T-helper 2 cell treated with Interferon-gamma antibody and Interleukin-4, amounts not matched to agents 100 ng/mL and 5 ng/mL, for 36 hours (primary cell): ENCODE results near the gene SUCLG2. TPM values are rescaled to one million over a fixed set of nuclear protein-coding genes. Genes with fewer than 3 reads are reported as not detected.
"Not testable (repeated sequence)": the region's sequence is repeated elsewhere in the genome, so short reads cannot be mapped to it uniquely, and the experiment has no call there.

Experiments used
- intact Hi-C: fragments of 100-400 bp; cut with micrococcal nuclease; formaldehyde crosslinking; loops from one replicate; pipeline ENCODE4 v1.15.1; 2023
- total RNA-seq: library from RNA; stranded (reverse); gene quantifications from 2 replicates; pipeline ENCODE4 v1.2.3, GENCODE V29; 2022

SUCLG2 gene
- total RNA-seq, 1 donor from 2014 or later = 53.0 TPM

DNA sequence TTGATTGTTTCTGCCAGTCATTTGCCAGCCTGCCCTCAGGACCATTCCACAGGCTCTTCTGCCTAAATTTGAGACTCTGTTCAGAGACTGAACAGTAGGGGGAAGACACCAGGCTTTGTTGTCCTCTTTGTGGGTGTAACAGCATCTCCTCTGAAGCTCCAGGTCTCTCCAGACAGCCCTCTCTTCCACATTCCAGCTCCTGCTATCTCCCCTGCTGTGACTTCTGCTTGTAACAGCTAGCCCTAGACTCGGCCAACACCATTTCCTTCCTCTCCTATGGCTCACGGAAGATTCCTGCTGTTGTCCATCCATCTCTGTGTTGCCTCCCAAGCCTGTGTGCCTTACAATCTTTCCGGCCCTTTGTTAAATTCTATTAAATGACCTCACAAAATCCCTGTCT lies 40.2 kb downstream of the SUCLG2 start:
- intact Hi-C loops = no loop called here

DNA sequence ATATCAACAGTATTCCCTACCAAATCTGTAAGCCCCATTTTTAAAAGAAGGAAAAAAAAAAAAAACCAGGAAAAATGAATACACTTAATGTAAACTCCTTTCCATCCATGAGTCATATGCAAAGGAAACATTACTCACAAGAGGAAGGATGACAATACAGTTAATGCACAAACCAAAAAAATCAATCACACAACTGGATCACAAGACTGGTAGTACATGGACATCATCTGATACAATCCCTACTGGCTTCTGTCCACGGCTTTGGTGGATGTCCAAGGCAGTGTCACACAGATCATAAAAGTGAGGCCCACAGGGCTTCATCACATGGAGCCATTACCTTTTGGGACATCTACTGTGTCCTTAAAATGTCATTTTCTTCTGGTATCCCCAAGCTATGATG lies 44.0 kb downstream of the SUCLG2 start:
- intact Hi-C loops = no loop called here

DNA sequence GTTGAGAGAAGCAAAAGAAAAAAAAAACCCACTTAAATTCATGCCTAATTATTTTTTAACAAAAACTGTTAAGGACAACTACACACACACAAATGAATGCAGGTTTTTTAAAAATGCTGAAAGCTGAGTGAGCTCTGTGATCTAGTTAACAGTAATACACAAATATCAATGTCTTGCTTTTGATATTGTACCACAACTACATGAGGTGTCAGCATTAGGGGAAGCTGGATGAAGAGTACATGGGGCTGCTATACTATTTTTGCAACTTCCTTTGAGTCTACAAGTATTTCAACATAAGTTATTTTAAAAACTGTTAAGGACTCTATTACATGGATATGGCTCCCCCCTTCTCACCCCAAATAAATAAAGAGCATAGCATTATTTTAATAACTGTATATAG lies 44.7 kb downstream of the SUCLG2 start:
- intact Hi-C loops = no loop called here

DNA sequence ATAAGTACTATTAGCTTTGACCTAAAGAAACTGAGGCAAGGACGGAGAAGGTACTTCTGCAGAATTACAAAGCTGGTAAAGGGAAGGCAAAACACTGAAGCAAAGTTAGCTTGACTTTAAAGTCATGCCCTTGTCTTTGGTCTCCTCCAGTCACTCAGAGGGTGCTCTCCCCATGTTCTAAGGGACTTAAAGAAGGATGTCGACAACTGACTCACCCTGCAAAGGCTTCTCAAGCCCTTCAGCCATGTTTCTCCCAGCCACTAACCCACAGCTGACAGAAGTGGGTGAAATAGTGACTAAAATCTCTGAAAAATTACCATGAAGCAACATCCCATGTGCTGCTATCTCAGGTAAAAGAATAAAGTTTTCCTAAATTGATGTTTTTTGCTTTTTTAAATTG lies 46.4 kb downstream of the SUCLG2 start:
- intact Hi-C loops = no loop called here

DNA sequence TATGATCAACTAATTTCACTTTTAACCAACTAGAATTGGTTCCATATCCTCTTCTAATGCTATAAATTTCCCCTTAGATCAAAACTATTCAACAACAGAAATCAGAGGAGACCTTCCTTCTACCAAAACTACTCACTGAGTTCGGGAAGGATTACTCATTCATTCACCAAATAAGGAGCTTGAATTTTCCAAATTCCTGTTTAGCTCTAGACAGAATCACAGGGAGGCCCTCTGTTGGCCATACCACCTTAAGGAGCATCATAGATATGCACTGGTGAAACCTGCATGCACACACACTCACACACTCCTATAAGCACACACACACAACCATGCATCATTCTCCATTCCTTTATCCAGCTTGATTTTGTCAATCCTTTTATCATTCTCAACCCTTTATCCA lies 49.0 kb downstream of the SUCLG2 start:
- intact Hi-C loops = no loop called here

DNA sequence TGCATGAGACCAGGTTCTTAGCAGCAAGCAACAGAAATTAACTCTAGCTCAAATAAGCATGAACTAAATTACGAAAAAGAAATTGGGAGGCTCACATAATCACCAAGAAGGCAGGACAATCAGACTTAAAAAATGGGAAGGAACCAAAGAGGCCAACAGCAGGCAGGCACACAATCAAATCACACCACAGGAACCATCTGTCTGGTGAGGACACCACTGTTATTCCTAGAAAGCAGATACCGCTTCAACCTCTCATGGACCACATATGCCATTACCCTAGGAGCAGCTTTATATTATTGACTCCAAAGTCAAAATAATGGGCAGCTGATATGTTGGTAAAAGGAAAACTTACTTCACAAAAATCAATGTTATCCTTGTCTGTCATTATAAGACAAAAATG lies 51.6 kb downstream of the SUCLG2 start:
- intact Hi-C loops = loop anchor here (2.0 kb wide), 1 partner anchor 52 kb away; the partner anchor contains the start of gene SUCLG2

DNA sequence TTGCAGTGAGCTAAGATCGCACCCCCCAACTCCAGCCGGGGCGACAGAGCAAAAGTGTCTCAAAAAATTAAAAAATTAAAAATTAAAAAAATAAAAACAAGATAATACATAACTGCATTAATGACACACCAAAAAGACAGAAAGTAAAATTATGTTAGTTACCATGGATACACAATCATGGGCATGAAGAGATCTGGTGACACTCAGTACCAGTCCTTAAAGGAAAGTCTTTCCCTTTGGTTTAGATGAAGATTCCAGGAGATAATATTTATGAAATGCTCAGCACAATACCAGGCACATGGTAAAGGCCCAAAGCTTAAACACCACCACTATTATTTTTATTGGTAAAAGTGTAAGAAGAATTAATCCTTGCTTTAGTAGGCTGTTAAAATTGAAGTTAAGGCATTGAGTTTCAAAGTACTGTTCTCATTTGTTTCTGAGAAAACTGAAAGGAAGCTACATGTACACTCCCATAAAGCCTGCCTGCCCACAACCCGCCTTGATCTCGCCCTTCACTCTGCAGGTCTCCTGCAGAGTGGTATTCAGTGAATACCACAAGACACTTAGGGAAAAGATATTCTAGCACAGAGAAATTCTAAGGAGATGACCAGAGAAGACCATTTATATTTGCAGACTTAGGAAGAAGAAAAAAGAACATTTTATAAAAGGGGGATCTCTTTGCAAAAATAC lies 52.3 kb downstream of the SUCLG2 start:
- intact Hi-C loops = loop anchor here (2.0 kb wide), 1 partner anchor 53 kb away; the partner anchor contains the start of gene SUCLG2

DNA sequence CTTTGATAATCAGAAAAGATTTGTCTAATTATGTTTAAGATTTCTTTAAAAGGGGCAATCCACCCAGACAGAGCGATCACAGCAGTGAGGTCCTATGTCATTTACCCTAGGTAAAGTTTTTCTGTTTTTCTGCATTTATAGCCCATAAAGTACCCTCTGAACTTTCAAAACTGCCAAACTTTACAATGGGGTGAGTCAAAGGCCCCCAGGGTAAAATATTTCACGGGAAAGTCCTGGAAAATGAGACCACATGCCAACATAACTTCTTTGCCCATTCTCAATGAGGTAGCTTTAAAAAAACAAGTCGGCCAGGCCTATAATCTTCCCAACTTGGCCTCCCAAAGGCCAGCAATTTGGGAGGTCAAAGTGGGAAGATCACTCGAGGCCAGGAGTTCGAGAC lies 53.0 kb downstream of the SUCLG2 start:
- intact Hi-C loops = no loop called here

DNA sequence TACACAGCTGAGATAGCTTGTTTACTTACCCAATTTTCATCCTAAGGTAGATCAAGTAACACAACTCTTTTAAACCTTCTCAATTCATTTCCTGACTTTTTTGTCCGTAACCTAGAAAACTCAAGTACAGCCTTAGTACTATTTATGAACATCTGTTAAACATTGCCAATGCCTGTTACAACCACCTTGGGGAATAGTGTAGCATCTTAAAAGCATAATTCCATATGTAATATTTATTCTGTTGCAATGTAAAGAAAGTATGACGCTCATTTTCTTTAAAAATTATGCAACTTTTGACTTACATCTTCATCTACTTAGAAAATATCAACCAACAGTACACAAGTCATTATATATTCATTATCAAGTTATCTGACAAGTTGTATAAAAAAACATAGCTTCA lies 54.6 kb downstream of the SUCLG2 start:
- intact Hi-C loops = no loop called here

DNA sequence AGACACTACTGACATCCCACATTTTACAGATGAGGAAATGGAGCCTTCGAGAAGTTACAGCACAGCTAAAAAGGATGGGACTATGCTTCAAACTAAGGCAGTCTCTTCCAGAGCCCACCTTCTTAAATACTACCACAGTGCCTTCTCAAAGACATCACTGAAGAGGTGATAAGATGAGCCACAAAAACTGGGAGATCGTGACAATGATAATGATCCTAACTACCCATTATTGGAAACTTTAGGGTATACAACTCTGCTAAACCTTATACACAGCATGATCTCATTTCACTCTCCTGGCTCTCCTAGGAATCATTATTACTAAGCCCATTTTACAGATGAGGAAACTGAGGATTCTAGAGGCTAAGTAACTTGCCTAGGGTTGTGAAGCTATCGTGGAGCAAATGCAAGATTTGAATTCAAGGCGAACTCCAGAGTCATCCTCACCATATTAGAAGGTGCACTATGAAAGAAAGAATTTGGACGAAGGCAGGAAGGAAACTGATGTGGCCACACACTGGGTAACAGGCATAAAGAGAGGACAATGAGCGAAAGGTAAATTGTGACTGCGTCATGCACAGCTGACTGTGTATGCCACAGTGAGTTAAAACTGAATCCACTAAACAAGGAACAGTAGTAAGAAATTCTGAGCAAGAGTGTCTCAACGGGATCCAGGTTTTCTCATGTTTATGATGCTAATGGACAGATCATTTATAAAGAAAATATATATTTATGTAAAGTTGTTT lies 55.4 kb downstream of the SUCLG2 start:
- intact Hi-C loops = no loop called here

DNA sequence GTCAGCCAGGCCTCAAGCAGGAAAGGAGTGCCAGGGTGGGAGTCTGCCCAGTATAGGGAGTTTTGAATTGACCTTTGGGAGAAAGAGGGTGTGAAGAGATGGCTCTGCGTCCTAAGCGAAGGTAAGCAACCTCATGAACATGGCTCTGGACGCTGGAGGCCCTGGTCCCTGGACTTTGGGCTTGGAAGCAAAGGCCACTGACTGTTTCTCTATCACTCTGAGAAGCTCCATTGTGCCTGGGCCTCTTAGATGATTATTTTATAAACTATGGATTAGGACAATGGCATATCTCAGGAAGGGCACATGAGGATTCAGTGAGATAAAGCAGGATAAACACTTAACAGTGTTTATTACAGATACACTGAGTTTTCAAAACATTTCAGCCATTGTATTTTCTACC lies 59.0 kb downstream of the SUCLG2 start:
- intact Hi-C loops = no loop called here

DNA sequence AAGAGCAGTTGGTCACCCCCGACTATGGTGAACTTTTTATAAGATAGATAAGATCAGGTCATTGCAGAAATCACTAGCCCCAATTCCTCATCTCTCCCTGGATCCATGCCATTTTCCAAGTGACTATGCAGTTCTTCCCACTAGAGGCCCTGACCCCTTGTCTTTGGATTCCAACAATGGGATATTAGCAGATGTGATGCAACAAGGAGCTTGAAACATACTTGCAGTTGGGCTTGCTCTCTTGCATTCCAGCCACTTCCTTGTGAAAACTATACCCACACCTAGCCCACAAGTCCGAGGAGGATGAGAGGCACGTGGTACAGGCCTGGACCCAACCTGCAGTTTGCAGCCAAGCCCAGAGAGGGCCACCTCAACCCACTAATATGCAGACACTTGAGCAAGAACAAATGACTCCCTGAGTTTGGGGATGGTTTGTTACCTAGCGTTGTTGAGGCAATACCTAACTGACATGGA lies 60.6 kb downstream of the SUCLG2 start:
- intact Hi-C loops = loop anchor here (5.0 kb wide), 1 partner anchor 199 kb away; no protein-coding TSS in a partner anchor

DNA sequence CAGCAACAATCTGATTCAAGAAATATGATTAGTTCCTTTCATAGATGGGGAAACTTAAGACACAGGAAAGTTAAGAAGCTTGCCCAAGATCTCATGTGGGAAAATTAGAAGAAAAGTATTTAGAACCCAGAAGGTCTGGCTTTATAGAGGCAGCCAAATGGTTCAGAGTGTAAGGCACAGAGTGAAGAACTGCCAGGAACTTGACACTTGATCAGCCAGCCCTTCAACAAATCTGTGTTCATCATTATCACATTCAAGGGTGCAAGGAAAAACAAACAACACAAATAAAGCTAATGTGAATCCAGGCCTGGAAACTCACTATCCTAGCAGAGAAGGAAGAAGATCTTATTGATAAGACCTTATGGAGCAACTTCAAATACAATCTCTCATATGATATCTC lies 62.4 kb downstream of the SUCLG2 start:
- intact Hi-C loops = loop anchor here (5.0 kb wide), 1 partner anchor 200 kb away; no protein-coding TSS in a partner anchor

DNA sequence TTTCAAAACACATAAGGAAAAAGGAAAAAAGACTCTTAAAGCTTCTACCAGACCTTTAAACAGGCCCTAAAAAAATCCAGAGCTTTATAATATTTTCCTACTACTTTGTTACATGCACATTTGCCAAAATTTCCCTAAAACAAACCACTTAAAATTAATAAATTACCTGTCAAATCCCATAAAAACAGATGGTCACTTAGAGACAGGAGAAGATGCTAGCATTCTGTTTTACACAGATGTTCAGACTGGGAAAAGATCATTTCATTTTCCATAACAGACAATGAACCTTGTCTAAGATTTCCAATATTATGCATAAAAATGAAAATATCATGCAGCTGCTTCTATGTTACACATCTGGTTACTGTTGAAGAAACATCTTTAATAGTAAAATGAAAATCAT lies 66.6 kb downstream of the SUCLG2 start:
- intact Hi-C loops = no loop called here

DNA sequence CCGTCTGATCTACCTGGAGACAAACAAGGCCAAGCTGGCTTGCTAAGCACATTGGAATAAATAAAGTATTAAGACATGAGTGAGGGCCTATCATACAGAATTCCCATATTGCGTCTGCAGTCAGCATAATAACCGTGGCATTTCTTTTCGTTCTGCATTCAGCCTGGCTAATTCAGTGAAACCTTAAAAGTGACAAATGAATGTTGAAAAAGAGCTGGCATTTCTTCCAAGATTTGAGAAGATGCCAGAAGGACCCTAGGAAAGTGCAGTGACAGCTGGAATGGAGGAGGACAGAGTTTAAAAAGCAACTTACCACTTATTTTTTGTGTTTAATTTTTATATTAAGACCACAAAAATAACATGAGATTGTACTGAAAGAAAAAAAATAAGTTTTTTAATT lies 67.1 kb downstream of the SUCLG2 start:
- intact Hi-C loops = no loop called here

DNA sequence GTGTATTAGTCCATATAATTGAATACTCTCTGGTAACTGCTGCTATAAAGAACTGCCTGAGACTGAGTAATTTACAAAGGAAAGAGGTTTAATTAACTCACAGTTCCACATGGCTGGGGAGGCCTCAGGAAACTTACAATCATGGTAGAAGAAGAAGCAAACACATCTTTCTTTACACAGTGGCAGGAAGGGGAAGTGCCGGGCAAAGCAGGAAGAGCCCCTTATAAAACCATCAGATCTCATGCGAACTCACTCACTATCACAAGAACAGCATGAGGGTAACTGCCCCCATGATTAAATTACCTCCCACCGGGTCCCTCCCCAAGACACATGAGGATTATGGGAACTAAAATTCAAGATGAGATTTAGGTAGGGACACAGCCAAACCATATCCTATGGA lies 69.8 kb downstream of the SUCLG2 start:
- intact Hi-C loops = not testable (repeated sequence)

DNA sequence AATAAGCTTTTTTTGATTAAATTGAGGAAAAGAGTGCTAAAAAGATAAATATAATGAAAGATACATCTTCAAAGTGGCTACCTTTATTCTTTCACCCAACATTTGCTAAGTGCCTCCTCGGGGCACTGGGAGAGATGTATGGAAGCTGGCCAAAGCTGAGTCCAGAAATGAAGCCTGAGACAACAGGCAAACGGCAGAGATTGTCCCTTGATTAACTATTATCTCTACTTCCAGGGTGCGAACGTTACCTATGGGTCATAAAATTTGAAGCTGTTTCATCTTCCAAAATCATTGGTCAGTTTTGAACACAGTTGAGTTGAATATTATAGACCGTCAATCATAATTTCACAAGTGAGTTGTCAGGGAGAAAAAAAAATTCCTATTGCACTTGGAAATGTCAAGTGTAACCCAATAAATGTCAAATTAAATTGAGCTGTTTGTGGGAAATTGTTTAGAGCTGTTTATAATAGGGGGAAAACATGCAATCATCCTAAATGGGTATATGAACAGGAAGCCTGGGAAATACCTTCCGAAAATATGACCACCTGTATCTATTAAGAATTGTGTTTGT lies 73.9 kb downstream of the SUCLG2 start:
- intact Hi-C loops = no loop called here

DNA sequence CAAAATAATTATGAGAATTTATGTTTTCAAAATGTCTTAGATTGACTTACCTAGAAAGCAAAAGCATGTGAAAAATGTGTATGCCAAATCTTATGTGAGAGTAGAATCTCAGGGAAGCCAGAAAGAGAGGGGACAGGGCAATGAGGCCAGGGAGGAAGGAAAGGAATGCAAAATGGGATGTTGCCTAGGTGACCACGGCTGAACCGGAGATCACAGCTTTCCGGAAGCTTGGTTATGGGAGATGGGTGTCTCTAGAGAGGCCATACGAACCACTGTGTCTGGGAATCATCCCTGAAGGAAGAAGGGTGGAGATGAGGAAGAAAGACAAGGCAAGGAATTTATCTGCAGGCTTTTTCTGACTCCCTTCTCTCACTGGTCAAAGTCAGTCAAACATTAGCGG lies 76.0 kb downstream of the SUCLG2 start:
- intact Hi-C loops = no loop called here

DNA sequence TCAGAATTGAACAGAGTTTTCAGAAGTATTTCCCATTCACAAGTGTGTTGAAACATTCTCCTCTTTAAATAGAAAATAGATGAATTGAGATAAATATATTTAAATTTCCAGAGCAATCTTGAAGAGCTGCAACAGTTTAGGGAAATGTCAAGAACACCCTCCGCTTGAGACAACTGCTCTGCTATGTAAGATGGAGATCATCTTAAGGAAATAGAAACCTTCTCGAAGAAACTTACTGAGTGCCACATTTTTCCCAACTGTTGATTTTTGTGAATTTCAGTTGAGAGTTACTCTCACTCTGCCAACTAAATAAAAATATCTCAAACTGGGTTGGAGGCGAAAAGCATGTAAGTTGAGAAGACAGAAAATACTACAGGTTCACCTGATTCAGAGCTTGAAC lies 78.0 kb downstream of the SUCLG2 start:
- intact Hi-C loops = no loop called here

DNA sequence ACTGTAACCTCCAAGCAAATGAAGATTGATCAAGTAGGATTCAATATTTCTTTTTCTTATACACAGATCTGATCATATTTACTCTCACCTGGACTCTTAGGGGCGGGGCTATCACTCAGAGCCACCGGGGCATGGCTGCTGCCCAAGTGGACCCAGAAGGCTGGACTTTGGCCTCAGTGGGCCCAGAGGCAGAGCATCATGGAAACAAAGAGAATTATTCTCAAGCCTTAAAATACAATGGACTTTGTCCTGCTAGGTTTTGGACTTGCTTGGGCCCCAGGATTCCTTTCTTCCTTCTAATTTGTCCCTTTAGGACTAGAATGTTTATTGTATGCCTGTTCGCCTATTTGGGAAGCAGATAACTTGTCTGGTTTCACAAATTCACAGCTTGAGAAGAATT lies 85.1 kb downstream of the SUCLG2 start:
- intact Hi-C loops = no loop called here

DNA sequence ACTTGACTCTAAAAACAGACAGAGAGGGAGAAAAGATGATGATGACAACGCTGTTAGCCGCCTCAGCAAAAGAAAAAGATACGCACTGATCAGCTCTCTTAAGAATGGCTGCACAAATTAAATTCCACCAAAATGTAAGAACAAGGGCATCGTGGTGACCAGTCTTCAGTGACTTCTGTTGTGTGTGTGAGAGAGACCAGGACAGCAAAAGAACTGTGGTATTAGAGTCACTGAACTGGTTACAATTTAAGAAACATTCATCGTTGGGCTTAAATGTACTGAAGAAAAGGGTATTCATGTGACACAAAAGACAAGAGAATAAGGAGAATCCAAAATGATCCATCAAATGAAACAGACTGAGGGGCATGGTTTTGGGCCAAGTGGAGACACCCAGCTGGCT lies 86.5 kb downstream of the SUCLG2 start:
- intact Hi-C loops = no loop called here

DNA sequence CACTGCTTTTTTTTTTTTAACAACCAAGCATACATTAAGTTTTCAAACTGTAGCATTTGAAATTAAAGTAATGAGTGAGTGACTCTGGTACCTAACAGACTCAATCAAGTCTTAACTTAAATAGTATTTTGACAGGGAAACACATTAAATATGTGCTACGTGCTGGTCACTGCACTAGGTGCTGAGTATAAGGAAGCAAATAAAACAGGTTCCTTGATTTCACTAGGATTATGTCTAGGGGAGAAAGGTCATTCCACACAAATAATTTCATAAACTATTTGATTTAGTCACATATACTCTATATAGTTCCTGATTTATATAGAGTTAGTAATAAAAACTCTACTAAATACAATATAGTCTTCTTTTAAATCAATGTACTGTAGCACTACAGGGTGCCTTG lies 89.4 kb downstream of the SUCLG2 start:
- intact Hi-C loops = no loop called here
